ENCODE results near the gene RPH3AL. TPM values are rescaled to one million over a fixed set of nuclear protein-coding genes. Genes with fewer than 3 reads are reported as not detected.
A peak's percentile ranks its signal among the peaks of the same experiment; 100 is the strongest.

The RPH3AL gene
- total and polyA plus RNA-seq, 7 experiments from 2014 or later, result 0.84 to 19.6 (median 4.3) TPM

DNA sequence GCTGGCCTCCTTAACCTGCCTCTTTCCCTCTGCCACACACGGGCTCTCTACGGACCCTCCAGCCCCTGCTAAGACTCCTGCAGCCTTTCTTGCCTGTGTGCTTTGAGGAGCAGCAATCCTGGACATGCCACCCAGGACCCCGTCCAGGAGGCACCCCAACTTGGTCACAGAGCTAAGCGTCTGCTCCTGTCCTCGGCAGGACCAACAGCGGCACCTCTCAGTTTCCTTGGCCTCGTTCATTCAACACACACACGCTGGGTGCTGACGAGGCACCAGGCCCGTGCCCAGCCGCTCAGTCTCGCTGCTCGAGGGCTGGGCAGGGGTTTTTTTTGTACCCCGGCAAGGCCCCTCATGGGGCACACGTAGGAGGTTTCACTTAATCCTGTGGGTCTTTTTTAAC, 15.2 kb downstream of the RPH3AL start:
- ChIA-PET POLR2A (interaction anchor here (0.6 kb wide), 1 partner anchor 1921 kb away, joined by 3 read pairs; no protein-coding TSS in a partner anchor), CTCF (no interaction called here)
- ATAC-seq, result no peak

DNA sequence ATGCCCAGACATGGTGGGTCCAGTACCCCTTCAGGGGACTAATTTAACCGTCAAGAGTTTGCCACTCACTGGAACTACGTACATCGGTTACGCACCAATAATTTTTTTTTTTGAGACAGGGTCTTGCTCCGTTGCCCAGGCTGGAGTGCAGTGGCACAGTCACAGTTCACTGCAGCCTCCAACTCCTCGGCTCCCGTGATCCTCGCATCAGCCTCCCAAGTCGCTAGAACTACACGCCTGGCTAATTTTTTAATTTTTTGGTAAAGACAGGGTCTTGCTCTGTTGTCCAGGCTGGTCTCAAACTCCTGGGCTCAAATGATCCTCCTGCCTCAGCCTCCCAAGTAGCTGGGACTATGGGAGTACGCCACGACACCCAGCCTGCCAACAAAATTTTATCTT, 15.6 kb downstream of the RPH3AL start:
- ATAC-seq (no peak), DNase-seq (no peak)
- Mint-ChIP-seq H3K36me3 (no peaks in the 10 kb centered on the region), H3K4me3 (peak overlapping the region in 7 of 10 donors; percentile 53 to 85 (median 73)), H3K27ac (peak overlapping the region in 6 of 9 donors; percentile 22 to 97 (median 94)), H3K4me1 (peaks cover 6 to 62% (median 28%) of the 10 kb centered on the region in 7 donors), H3K9me3 (no peaks in the 10 kb centered on the region), H3K27me3 (peaks cover 0 to 32% (median 15%) of the 10 kb centered on the region in 5 donors)
- peaks cover 0 to 28% of the 10 kb centered on the region in 2 donors for H3K4me1 ChIP-seq (ENCODE audit: control insufficient read depth in 2 of 2, insufficient read depth in 2 of 2, low read length in 2 of 2)
- H3K9me3 ChIP-seq (ENCODE audit: control insufficient read depth in 2 of 3, low read length in 3 of 3), result no peaks in the 10 kb centered on the region
- no peak overlapping the region for H3K27ac ChIP-seq (ENCODE audit: low read depth, low read length)
- intact Hi-C loops (cut with micrococcal nuclease), result no loop called here
- no peak overlapping the region for H3K4me3 ChIP-seq (ENCODE audit: low read length)
- CTCF ChIA-PET, result no interaction called here
- POLR2A ChIA-PET, result no interaction called here
- H3K36me3 ChIP-seq (ENCODE audit: control insufficient read depth in 2 of 3, insufficient read depth in 3 of 3, low read length in 3 of 3), result no peaks in the 10 kb centered on the region
- H3K27me3 ChIP-seq (ENCODE audit: control insufficient read depth in 2 of 2, insufficient read depth in 2 of 2, low read length in 2 of 2), result no peaks in the 10 kb centered on the region

More for the DNA sequence above, 15.2 kb downstream of the RPH3AL start:
- Mint-ChIP-seq H3K4me1 (peaks cover 6 to 58% (median 28%) of the 10 kb centered on the region in 7 donors), H3K9me3 (no peaks in the 10 kb centered on the region), H3K27me3 (peaks cover 0 to 32% (median 14%) of the 10 kb centered on the region in 5 donors), H3K4me3 (peak overlapping the region in 5 of 10 donors; percentile 6 to 85 (median 73)), H3K36me3 (no peaks in the 10 kb centered on the region), H3K27ac (peak overlapping the region in 6 of 9 donors; percentile 22 to 97 (median 72))
- peaks cover 0 to 26% of the 10 kb centered on the region in 2 donors for H3K4me1 ChIP-seq (ENCODE audit: control insufficient read depth in 2 of 2, insufficient read depth in 2 of 2, low read length in 2 of 2)
- DNase-seq, result no peak
- no peak overlapping the region for H3K27ac ChIP-seq (ENCODE audit: low read depth, low read length)
- H3K4me3 ChIP-seq (ENCODE audit: low read length), result no peak overlapping the region
- intact Hi-C loops (cut with micrococcal nuclease), result no loop called here
- no peaks in the 10 kb centered on the region for H3K27me3 ChIP-seq (ENCODE audit: control insufficient read depth in 2 of 2, insufficient read depth in 2 of 2, low read length in 2 of 2)
- H3K36me3 ChIP-seq (ENCODE audit: control insufficient read depth in 2 of 3, insufficient read depth in 3 of 3, low read length in 3 of 3), result no peaks in the 10 kb centered on the region
- H3K9me3 ChIP-seq (ENCODE audit: control insufficient read depth in 2 of 3, low read length in 3 of 3), result no peaks in the 10 kb centered on the region

DNA sequence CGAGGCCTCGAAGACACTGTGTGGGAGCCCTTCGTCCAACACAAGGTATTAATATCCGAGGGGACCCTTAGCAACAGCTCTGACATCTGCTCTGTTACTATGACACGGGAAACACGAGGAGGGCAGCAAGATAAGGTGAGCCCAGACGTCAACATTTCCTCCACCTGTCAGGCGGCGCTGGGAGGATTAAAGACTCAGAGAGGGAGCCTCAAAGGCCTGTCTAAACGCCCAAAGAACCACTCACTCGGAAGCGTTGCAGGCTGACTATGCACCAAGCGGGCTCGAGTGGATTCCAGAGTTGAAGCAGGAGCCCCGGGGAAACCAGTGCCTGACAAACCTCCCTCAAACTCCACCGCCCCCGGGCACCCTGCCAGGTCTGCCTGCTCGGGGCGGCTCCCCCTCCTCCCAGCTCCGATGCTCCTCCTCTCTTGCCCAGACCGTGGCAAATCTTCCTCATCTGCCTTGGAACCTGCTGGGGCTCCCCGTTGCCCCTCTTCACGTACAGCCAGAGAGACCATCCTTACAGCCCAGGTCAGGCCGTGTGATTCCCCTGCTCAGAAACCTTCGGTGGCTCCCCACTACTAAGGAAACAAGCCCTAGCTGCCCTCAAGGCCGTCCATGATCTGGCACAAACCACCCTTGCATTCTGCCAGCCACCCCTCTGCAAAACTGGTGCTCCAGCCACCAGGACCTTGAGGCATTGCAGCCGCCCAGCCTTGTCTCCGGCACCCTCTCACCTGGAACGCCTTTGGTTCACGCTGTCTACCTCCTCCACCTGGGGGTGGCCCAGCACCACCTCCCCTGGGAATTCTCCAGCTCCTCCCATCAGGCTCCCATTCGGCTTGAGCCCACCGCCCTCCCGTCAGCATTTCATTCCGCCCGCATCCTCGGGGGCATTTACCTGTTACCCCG, 16.2 kb downstream of the RPH3AL start:
- H3K4me3 Mint-ChIP-seq, result peak overlapping the region in 9 of 10 donors; percentile 47 to 86 (median 74)
- Histone ChIP-seq H3K36me3 (ENCODE audit: control insufficient read depth in 2 of 3, insufficient read depth in 3 of 3, low read length in 3 of 3) (no peaks in the 10 kb centered on the region), H3K27ac (ENCODE audit: low read depth, low read length) (peak overlapping the region; percentile 58), H3K4me3 (ENCODE audit: low read length) (no peak overlapping the region), H3K9me3 (ENCODE audit: control insufficient read depth in 2 of 3, low read length in 3 of 3) (no peaks in the 10 kb centered on the region), H3K27me3 (ENCODE audit: control insufficient read depth in 2 of 2, insufficient read depth in 2 of 2, low read length in 2 of 2) (no peaks in the 10 kb centered on the region), H3K4me1 (ENCODE audit: control insufficient read depth in 2 of 2, insufficient read depth in 2 of 2, low read length in 2 of 2) (peaks cover 0 to 35% of the 10 kb centered on the region in 2 donors)
- H3K4me1 Mint-ChIP-seq, result peaks cover 10 to 69% (median 28%) of the 10 kb centered on the region in 7 donors
- CTCF ChIA-PET, result interaction anchor here (1.8 kb wide), 1 partner anchor 51 kb away, joined by 4 read pairs; no protein-coding TSS in a partner anchor
- H3K27ac Mint-ChIP-seq, result peak overlapping the region in 7 of 9 donors; percentile 89 to 99 (median 94)
- intact Hi-C loops (cut with micrococcal nuclease), result no loop called here
- H3K9me3 Mint-ChIP-seq, result no peaks in the 10 kb centered on the region
- POLR2A ChIA-PET, result no interaction called here
- DNase-seq, result peak in 7 of 9 donors; percentile 5 to 77 (median 66)
- ATAC-seq, result peak; percentile 73
- H3K27me3 Mint-ChIP-seq, result peaks cover 0 to 32% (median 15%) of the 10 kb centered on the region in 5 donors
- H3K36me3 Mint-ChIP-seq, result peaks cover 0 to 3% (median 0%) of the 10 kb centered on the region in 5 donors

DNA sequence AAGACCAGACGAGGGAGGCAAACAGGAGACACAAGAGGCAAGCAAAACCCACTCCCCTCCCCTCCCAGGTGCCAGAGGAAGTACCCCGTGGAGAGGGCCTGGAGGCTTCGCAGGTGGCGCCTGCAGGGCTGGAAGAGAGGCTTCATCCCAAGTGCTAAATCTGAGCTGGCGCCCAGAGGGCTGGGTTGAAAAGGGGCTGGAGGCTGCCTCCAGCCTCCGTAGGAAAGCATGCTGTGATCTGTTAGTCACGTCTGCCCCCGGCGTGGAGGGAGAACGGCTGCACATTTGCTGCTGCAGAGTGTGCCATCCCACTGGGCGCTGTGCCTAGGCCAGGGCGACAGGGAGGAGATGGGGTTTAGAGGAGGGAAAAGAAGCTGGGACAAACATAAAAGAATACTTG, 16.9 kb downstream of the RPH3AL start:
- POLR2A ChIA-PET, result interaction anchor here (0.6 kb wide), 1 partner anchor 366 kb away, joined by 3 read pairs; no protein-coding TSS in a partner anchor
- peaks cover 0 to 32% (median 15%) of the 10 kb centered on the region in 5 donors for H3K27me3 Mint-ChIP-seq
- H3K27ac ChIP-seq (ENCODE audit: low read depth, low read length), result peak overlapping the region; percentile 58
- H3K4me3 Mint-ChIP-seq, result peak overlapping the region in 8 of 10 donors; percentile 47 to 86 (median 78)
- intact Hi-C loops (cut with micrococcal nuclease), result no loop called here
- H3K4me1 Mint-ChIP-seq, result peaks cover 11 to 71% (median 28%) of the 10 kb centered on the region in 7 donors
- H3K9me3 Mint-ChIP-seq, result no peaks in the 10 kb centered on the region
- no peaks in the 10 kb centered on the region for H3K9me3 ChIP-seq (ENCODE audit: control insufficient read depth in 2 of 3, low read length in 3 of 3)
- peaks cover 0 to 3% (median 0%) of the 10 kb centered on the region in 5 donors for H3K36me3 Mint-ChIP-seq
- peak in 3 of 9 donors; percentile 13 to 20 (median 18) for DNase-seq
- H3K4me3 ChIP-seq (ENCODE audit: low read length), result no peak overlapping the region
- H3K27ac Mint-ChIP-seq, result peak overlapping the region in 7 of 9 donors; percentile 89 to 99 (median 94)
- H3K4me1 ChIP-seq (ENCODE audit: control insufficient read depth in 2 of 2, insufficient read depth in 2 of 2, low read length in 2 of 2), result peaks cover 0 to 40% of the 10 kb centered on the region in 2 donors
- H3K36me3 ChIP-seq (ENCODE audit: control insufficient read depth in 2 of 3, insufficient read depth in 3 of 3, low read length in 3 of 3), result no peaks in the 10 kb centered on the region
- H3K27me3 ChIP-seq (ENCODE audit: control insufficient read depth in 2 of 2, insufficient read depth in 2 of 2, low read length in 2 of 2), result no peaks in the 10 kb centered on the region
- ATAC-seq, result no peak
- CTCF ChIA-PET, result interaction anchor here (1.8 kb wide), 1 partner anchor 51 kb away, joined by 4 read pairs; no protein-coding TSS in a partner anchor

DNA sequence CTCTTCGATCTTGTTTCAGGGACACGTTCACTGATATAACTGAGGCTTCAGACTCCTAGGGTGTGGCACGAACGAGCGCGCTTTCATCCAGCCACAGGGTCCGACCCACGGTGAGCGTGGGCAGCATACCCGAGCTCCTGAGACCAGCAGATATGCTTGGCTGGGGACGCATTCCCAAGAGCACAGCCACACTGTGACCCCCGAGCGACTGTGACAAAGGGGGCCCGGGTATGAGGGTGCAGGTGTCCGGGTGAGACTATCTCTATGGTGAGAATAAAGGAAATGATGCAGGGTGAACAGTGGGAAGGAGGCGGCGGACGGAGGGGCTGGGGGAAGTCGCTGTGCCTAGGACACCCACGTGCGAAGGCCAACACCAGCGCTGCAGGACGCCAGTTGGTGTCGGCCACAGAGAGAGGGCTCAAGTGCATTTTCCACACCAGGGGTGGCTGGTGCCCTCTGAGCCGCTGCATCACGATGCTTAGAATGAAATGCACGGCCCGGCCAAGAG, 17.6 kb downstream of the RPH3AL start:
- no peak for ATAC-seq
- peak in 1 of 9 donors; percentile 27 for DNase-seq
- Histone ChIP-seq H3K27ac (ENCODE audit: low read depth, low read length) (peak overlapping the region; percentile 58), H3K4me1 (ENCODE audit: control insufficient read depth in 2 of 2, insufficient read depth in 2 of 2, low read length in 2 of 2) (peaks cover 0 to 46% of the 10 kb centered on the region in 2 donors), H3K4me3 (ENCODE audit: low read length) (no peak overlapping the region), H3K27me3 (ENCODE audit: control insufficient read depth in 2 of 2, insufficient read depth in 2 of 2, low read length in 2 of 2) (no peaks in the 10 kb centered on the region), H3K9me3 (ENCODE audit: control insufficient read depth in 2 of 3, low read length in 3 of 3) (no peaks in the 10 kb centered on the region), H3K36me3 (ENCODE audit: control insufficient read depth in 2 of 3, insufficient read depth in 3 of 3, low read length in 3 of 3) (no peaks in the 10 kb centered on the region)
- peaks cover 14 to 77% (median 32%) of the 10 kb centered on the region in 7 donors for H3K4me1 Mint-ChIP-seq
- ChIA-PET CTCF (interaction anchor here (1.8 kb wide), 1 partner anchor 52 kb away, joined by 4 read pairs; no protein-coding TSS in a partner anchor), POLR2A (interaction anchor here (0.6 kb wide), 1 partner anchor 366 kb away, joined by 3 read pairs; no protein-coding TSS in a partner anchor)
- H3K27me3 Mint-ChIP-seq, result peaks cover 0 to 32% (median 15%) of the 10 kb centered on the region in 5 donors
- peak overlapping the region in 7 of 9 donors; percentile 32 to 99 (median 94) for H3K27ac Mint-ChIP-seq
- peaks cover 0 to 3% (median 0%) of the 10 kb centered on the region in 5 donors for H3K36me3 Mint-ChIP-seq
- intact Hi-C loops (cut with micrococcal nuclease), result loop anchor here in 1 of 2 donors (5.0 kb wide), 1 partner anchor 32 kb away; no protein-coding TSS in a partner anchor
- no peaks in the 10 kb centered on the region for H3K9me3 Mint-ChIP-seq
- H3K4me3 Mint-ChIP-seq, result peak overlapping the region in 8 of 10 donors; percentile 33 to 86 (median 78)
